Hepatocyte (in vitro differentiated cells): Measurements from ENCODE around the gene TTC12. TPM values are rescaled to one million over a fixed set of nuclear protein-coding genes. Genes with fewer than 3 reads are reported as not detected.

Experiments used
- DNase-seq: peaks from one replicate; pipeline ENCODE4 v3.0.0-alpha.2; 2016; ENCODE audit warnings: low spot score
- H2AFZ ChIP-seq: fragments of 200-600 bp; sonication (generic); 2 replicates; pipeline ENCODE4 v1.6.0; 2016; ENCODE audit warnings: antibody characterized with exemption, mild to moderate bottlenecking
- H3K27ac ChIP-seq: fragments of 200-600 bp; sonication (generic); 2 replicates; pipeline ENCODE4 v1.5.1; 2016; ENCODE audit warnings: mild to moderate bottlenecking
- H3K27me3 ChIP-seq: fragments of 200-600 bp; sonication (generic); 2 replicates; pipeline ENCODE4 v1.6.1; 2016
- H3K36me3 ChIP-seq: fragments of 200-600 bp; sonication (generic); replicated peaks from 2 replicates; pipeline ENCODE4 v1.5.1; 2016; ENCODE audit warnings: low read depth; ENCODE audit not compliant: insufficient read depth
- H3K4me1 ChIP-seq: fragments of 200-600 bp; sonication (generic); 2 replicates; pipeline ENCODE4 v1.5.1; 2016; ENCODE audit warnings: mild to moderate bottlenecking, moderate library complexity; ENCODE audit not compliant: insufficient read depth
- H3K4me2 ChIP-seq: fragments of 200-600 bp; sonication (generic); 2 replicates; pipeline ENCODE4 v1.6.0; 2016
- H3K4me3 ChIP-seq: fragments of 200-600 bp; sonication (generic); 2 replicates; pipeline ENCODE4 v1.5.1; 2016; ENCODE audit warnings: mild to moderate bottlenecking
- H3K79me2 ChIP-seq: fragments of 200-600 bp; sonication (generic); 2 replicates; pipeline ENCODE4 v1.6.0; 2017; ENCODE audit warnings: mild to moderate bottlenecking
- H3K9me2 ChIP-seq: fragments of 200-600 bp; sonication (generic); replicated peaks from 2 replicates; pipeline ENCODE4 v1.6.0; 2017; ENCODE audit warnings: mild to moderate bottlenecking; ENCODE audit not compliant: insufficient read depth
- H3K9me3 ChIP-seq: fragments of 200-600 bp; sonication (generic); 2 replicates; pipeline ENCODE4 v1.5.1; 2016; ENCODE audit warnings: low read depth, mild to moderate bottlenecking
- H4K20me1 ChIP-seq: fragments of 200-600 bp; sonication (generic); 2 replicates; pipeline ENCODE4 v1.6.0; 2016; ENCODE audit warnings: mild to moderate bottlenecking; ENCODE audit not compliant: insufficient read depth, poor library complexity, severe bottlenecking
- CTCF ChIP-seq: fragments of 200-600 bp; sonication (generic); IDR thresholded peaks from 2 replicates; pipeline ENCODE4 v1.5.1; 2016; ENCODE audit warnings: antibody characterized with exemption, mild to moderate bottlenecking; ENCODE audit not compliant: poor library complexity
- EZH2 ChIP-seq: fragments of 200-600 bp; sonication (generic); IDR thresholded peaks from 2 replicates; pipeline ENCODE4 v1.6.1; 2016; ENCODE audit warnings: antibody characterized with exemption, mild to moderate bottlenecking, borderline replicate concordance
- EZH2phosphoT487 ChIP-seq: fragments of 200-600 bp; sonication (generic); IDR thresholded peaks from one replicate; pipeline ENCODE4 v1.6.1; 2018; ENCODE audit warnings: antibody characterized with exemption, mild to moderate bottlenecking, low read depth, moderate library complexity; ENCODE audit not compliant: unreplicated experiment, severe bottlenecking
- WGBS: methylation state at CpG from one replicate; pipeline ENCODE4 v1.1.6; 2016; ENCODE audit warnings: low lambda C conversion rate; ENCODE audit errors: missing lambda C conversion rate; 5-methylcytosine and 5-hydroxymethylcytosine counted together
- polyA plus RNA-seq: library from polyadenylated mRNA; unstranded; fragments of >200 nt; fragmentation: Nextera tagmentation; extraction: Ambion mirVana; gene quantifications from 2 replicates; pipeline ENCODE4 v1.2.1, GENCODE V29; 2016
- total RNA-seq: library from RNA; depleted of rRNA; stranded (reverse); fragments of >200 nt; gene quantifications from 2 replicates; pipeline ENCODE4 v1.2.3, GENCODE V29; 2014

TTC12 gene
- total and polyA plus RNA-seq, 2 experiments from 2014 or later, result 9.2 to 12.4 TPM

- H3K27me3 ChIP-seq, result no peaks in the 10 kb centered on the region
- H4K20me1 ChIP-seq, result no peaks in the 10 kb centered on the region
- no peak for DNase-seq
- H3K4me2 ChIP-seq, result no peak overlapping the region
- no peaks in the 10 kb centered on the region for H3K36me3 ChIP-seq
- no peaks in the 10 kb centered on the region for H3K9me2 ChIP-seq
- WGBS, result 61% methylated on average over 3 of the region's 3 CpGs
- H3K4me1 ChIP-seq, result peaks cover 3% of the 10 kb centered on the region
- no peak overlapping the region for H2AFZ ChIP-seq
- H3K27ac ChIP-seq, result no peak overlapping the region
- H3K4me3 ChIP-seq, result no peak overlapping the region
- no peaks in the 10 kb centered on the region for H3K9me3 ChIP-seq
- no peaks in the 10 kb centered on the region for H3K79me2 ChIP-seq
- no peak for TF ChIP-seq CTCF
- no peak for TF ChIP-seq EZH2
- no peak for TF ChIP-seq EZH2phosphoT487
Measured at GRCh38 chr11:113376156-113376555, 61.8 kb downstream of the TTC12 start.

GRCh38 chr11:113377681-113378412 lies 63.5 kb downstream of the TTC12 start:
- H2AFZ ChIP-seq, result no peak overlapping the region
- peaks cover 3% of the 10 kb centered on the region for H3K4me1 ChIP-seq
- H3K36me3 ChIP-seq, result no peaks in the 10 kb centered on the region
- no peak overlapping the region for H3K4me3 ChIP-seq
- TF ChIP-seq EZH2 (no peak), CTCF (no peak), EZH2phosphoT487 (no peak)
- H3K27ac ChIP-seq, result no peak overlapping the region
- 62% methylated on average over 7 of the region's 7 CpGs for WGBS
- no peaks in the 10 kb centered on the region for H3K9me2 ChIP-seq
- no peaks in the 10 kb centered on the region for H3K79me2 ChIP-seq
- no peak for DNase-seq
- no peaks in the 10 kb centered on the region for H3K9me3 ChIP-seq
- H3K27me3 ChIP-seq, result no peaks in the 10 kb centered on the region
- no peaks in the 10 kb centered on the region for H4K20me1 ChIP-seq
- no peak overlapping the region for H3K4me2 ChIP-seq

GRCh38 chr11:113378692-113379091 lies 64.3 kb downstream of the TTC12 start:
- Histone ChIP-seq H3K4me1 (peaks cover 3% of the 10 kb centered on the region), H2AFZ (no peak overlapping the region), H3K27me3 (no peaks in the 10 kb centered on the region), H3K9me2 (no peaks in the 10 kb centered on the region), H3K36me3 (no peaks in the 10 kb centered on the region), H3K4me2 (no peak overlapping the region), H3K9me3 (no peaks in the 10 kb centered on the region), H4K20me1 (no peaks in the 10 kb centered on the region), H3K4me3 (no peak overlapping the region), H3K79me2 (no peaks in the 10 kb centered on the region), H3K27ac (no peak overlapping the region)
- DNase-seq, result no peak
- TF ChIP-seq EZH2 (no peak), EZH2phosphoT487 (no peak), CTCF (no peak)
- WGBS, result 72% methylated on average over 1 of the region's 1 CpG
